ENCODE data around the gene ACER2.

DNA sequence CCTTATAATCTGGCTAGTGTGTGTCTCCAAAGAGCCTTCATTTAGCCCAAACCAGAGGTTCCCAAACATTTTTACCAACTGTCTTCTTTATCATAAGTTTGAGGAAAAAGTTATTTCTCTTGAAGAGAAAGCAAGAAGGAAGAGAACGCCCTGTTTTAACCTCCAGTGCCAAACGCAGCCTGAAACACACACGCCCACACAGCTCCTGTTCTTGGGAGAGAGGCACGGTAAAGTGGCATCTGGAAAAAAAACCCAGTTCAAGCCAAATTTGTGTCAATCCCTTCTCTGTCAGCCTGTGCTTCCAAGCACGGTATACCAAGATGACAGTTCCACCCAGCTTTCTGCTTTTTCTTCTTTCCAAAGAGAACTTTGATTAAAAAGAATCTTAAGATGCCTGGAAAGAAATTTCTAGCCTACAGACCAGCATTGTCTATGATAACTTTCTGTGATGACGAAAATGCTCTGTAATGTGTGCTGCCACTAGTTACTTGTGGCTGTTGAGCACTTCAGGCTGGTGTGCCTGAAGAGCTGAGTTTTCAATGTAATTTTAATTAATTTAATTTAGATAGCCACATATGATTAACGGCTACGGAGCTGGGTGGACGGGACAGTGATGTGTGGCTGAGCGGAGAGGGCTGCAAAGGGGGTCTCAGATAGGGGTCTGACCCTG lies 62.3 kb downstream of the ACER2 start:
- TF ChIP-seq, protein P1, sequence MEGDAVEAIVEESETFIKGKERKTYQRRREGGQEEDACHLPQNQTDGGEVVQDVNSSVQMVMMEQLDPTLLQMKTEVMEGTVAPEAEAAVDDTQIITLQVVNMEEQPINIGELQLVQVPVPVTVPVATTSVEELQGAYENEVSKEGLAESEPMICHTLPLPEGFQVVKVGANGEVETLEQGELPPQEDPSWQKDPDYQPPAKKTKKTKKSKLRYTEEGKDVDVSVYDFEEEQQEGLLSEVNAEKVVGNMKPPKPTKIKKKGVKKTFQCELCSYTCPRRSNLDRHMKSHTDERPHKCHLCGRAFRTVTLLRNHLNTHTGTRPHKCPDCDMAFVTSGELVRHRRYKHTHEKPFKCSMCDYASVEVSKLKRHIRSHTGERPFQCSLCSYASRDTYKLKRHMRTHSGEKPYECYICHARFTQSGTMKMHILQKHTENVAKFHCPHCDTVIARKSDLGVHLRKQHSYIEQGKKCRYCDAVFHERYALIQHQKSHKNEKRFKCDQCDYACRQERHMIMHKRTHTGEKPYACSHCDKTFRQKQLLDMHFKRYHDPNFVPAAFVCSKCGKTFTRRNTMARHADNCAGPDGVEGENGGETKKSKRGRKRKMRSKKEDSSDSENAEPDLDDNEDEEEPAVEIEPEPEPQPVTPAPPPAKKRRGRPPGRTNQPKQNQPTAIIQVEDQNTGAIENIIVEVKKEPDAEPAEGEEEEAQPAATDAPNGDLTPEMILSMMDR (conservative IDR thresholded peaks at IDR 0.05 in 1 of 2, IDR thresholded peaks at IDR 0.05 in 1 of 2; ENCODE audit: low read depth in 1 of 2, low read length in 2 of 2) = no peak
- no peak for TF ChIP-seq EZH2 (IDR thresholded peaks at IDR 0.05; ENCODE audit: low read length, missing control alignments)

Data from fibroblast of lung (primary cell).